Fibroblast of peridontal ligament (primary cell): ENCODE data around the gene TOMM5.

Experiments
- DNase-seq: peaks from one replicate; pipeline ENCODE4 v3.0.0-alpha.2; 2010; ENCODE audit errors: extremely low read depth

The TOMM5 gene

GRCh38 chr9:37563806-37564513 is 28.4 kb downstream of the TOMM5 start:
- no peak for DNase-seq

DNA sequence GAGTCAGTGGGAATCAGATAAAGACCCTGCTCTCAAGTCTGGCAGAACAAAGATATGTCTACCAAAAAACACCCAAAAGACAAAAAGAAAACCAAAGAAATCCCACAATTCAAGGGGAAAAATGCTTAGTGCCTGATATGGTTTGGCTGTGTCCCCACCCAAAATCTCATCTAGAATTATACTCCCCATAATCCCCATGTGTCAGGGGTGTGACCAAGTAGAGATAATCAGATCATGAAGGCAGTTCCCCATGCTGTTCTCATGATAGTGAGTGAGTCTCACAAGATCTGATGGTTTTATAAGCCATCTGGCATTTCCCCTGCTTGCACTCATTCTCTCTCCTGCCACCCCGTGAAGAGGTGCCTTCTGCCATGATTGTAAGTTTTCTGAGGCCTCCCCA is 29.6 kb downstream of the TOMM5 start:
- no peak for DNase-seq

GRCh38 chr9:37561682-37562081 is 30.7 kb downstream of the TOMM5 start:
- DNase-seq, result no peak

GRCh38 chr9:37559855-37560592 is 32.4 kb downstream of the TOMM5 start:
- DNase-seq, result no peak

DNA sequence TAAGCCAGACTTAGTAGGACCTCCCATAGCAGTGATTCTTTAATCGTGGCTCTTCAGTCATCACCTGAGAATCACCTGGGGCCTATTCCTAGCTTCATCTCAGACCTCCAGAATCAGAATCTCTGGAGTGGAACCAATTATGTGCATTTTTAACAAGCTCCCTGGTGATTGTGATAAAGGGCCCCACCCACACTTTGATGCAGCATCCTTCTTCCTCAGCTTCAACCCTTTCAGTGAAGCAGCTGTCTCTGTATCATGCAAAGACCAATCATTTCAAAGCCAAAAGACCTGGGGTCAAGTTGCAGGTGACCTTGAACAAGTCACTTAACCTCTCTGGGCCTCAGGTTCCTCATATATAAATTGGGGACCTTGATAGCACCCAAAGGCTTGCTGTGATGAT is 33.3 kb downstream of the TOMM5 start:
- no peak for DNase-seq

DNA sequence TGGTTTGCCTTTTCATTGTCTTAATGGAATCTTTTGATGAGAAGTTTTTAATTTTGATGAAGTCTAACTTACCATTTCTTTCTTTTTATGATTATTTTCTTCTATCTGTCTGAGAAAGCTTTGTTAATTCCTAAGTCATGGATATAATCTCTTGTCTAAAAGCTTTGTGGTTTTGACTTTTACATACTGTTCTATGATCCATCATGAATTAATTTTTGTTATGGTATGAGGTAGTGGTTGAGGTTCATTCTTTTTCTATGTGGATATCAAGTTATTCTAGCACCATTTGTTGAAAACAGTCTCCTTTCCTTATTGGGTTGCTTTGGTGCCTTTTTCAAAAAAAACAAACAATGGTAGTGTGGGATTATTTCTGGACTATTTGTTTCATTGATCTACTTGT is 36.6 kb downstream of the TOMM5 start:
- peak; percentile 77 for DNase-seq

DNA sequence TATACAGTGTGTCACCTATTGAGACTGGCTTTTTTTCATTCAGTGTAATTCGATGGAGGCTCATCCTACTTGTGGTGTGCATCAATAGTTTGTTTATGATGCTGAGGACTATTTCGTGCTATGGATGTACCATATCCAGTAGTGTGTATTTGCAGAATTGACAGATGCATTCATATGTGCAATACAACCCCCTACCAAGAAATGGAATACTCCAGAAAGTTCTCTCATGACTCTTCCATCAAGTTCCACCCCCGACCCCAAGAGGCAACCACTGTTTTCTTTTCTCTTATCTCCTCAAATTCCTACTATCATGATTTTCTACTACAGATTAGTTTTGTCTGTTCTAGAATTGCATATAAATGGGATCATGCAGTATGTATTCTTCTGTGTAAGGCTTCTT is 38.1 kb downstream of the TOMM5 start:
- no peak for DNase-seq

GRCh38 chr9:37551888-37552287 is 40.5 kb downstream of the TOMM5 start:
- no peak for DNase-seq

GRCh38 chr9:37551468-37551867 is 40.9 kb downstream of the TOMM5 start:
- DNase-seq, result no peak

DNA sequence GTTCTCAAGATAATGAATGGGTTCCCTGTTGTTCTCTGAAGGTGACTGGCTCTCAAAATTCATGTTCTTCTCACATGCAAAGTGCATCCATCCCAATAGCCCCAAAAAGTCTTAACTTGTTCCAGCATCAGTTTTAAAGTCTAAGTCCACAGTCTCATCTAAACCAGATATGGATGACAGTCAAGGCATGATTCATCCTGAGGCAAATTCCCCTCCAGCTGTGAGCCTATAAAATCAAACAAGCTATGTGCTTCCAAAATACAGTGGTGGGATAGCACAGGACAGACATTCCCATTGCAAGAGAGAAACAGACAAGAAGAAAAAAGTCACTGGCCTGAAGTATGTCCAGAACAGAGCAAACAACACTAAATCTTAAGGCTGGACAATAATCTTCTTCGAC is 41.6 kb downstream of the TOMM5 start:
- DNase-seq, result peak; percentile 72

- no peak for DNase-seq
Observed at GRCh38 chr9:37549527-37549926, 42.9 kb downstream of the TOMM5 start.

DNA sequence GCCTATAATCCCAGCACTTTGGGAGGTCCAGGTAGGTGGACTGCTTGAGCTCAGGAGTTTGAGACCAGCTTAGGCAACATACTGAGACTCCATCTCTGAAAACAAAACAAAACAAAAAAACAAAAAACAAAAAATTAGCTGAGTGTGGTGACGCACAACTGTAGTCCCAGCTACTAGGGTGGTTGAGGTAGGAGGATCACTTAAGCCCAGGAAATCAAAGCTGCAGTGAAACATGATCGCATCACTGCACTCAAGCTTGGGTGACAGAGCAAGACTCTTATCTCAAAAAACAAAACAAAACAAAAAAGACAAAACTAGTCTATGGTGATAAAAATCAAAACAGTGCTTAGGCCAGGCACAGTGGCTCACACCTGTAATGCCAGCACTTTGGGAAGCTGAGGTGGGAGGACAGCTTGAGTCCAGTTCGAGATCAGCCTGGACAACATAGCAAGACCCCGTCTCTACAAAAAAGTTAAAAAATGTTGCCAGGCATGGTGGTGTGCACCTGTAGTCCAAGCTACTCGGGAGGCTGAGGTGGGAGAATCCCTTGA is 45.0 kb downstream of the TOMM5 start:
- DNase-seq, result no peak

- DNase-seq, result no peak
Observed at GRCh38 chr9:37543468-37543867, 48.9 kb downstream of the TOMM5 start.

DNA sequence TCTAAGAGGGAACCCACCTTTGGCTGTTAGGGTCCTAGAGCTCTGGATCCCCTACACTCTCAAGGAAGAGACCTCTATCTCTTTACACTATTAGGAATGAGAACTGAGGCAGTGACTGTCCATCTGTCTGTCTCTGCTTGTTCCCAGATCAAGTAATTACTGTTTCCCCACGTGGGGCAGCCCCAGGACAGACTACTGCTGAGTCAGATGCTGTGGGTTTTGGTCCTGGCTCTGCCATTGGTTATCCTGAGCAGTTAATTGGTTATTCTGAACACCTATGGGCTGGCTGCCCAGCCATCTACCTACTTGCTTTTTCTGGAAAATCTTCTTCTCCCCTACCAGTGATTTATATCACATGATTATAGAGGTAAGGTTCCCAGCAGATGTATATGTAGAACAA is 49.5 kb downstream of the TOMM5 start:
- no peak for DNase-seq

DNA sequence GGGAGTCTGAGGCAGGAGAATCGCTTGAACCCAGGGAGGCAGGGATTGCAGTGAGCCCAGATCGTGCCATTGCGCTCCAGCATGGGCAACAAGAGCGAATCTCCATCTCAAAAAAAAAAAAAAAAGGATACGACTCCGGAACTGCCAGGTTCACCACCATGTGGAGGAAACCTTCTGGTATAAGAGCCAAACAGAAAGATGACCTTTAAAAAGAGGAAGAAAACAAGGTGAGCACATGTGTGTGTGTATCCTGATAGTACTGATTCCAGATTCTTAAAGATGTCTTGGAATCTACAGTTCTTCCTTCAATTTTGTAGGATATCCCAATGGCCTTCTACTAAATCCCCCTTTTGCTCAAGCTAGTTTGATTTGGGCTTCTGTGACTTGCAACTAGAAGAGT is 49.9 kb downstream of the TOMM5 start:
- no peak for DNase-seq

DNA sequence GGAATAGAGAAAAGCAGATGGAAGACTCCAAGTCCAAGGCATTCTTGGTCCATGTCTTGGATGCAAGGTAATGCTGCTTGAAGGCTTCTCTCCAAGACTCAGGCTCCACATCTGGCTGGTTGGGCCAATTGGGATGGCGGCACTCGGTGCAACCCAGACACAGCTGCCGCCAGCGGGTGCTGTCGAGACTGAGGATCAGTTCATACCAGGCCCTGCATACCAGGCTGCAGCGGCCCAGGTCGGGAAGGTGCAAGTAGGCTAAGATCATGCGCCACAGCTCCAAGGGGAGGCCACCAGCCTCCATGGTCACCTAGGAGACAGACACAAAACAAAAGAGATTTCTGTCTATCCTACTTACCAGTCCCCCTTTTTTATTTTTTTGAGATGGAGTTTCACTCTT is 50.9 kb downstream of the TOMM5 start:
- no peak for DNase-seq

GRCh38 chr9:37540634-37541033 is 51.8 kb downstream of the TOMM5 start:
- no peak for DNase-seq

DNA sequence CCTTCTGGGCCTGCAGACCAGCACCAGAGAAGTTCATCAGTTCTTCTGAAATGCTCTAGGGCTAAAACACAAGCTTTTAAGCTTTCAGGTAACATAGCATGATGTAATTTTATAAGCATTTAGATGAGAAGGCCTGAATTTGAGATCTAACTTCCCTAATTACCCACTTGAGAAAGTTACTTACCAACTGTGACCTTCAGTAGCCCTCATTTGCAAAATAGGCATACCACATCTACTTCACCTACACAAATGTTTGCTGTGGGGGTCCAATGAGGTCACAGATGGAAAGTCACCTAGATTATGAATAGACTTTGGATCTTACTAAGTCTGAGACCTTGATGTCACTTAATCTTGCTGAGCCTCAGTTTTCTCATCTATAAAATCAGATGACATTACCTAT is 52.8 kb downstream of the TOMM5 start:
- DNase-seq, result no peak
